ENCODE results near the gene FAHD1. TPM values are rescaled to one million over a fixed set of nuclear protein-coding genes. Genes with fewer than 3 reads are reported as not detected.

FAHD1 gene
- total and polyA plus RNA-seq, 9 of the 15 experiments (the other 6 are each of a cell fraction or from before 2014, with no cell fraction given) = 2.2 to 20.9 (median 10.7) TPM

DNA sequence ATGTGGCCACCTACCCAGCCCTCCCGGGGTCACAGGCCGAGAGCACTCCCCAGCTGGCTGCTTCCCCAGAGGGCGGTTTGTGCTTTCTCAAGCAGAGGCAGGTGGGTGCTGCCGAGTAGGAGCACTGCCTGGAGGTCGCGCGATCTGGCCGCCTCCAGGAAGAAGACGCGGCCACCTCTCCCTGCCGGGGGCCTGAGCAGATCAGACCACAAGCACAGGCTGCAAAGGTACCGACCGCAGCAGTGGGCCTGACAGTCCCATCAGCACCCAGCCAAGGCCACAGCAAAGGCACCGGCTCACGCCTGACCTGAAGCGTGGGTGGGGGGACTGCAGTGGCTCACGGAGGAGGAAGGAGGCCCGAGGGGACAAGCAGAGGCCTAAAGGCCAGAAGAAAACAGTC, 18.3 kb upstream of the FAHD1 start (continued):
- TF ChIP-seq POLR2B (IDR thresholded peaks at IDR 0.05; ENCODE audit: low read depth, partially characterized antibody) (no peak), ZNF668 (CRISPR knock-in tag; IDR thresholded peaks at IDR 0.05) (no peak)

DNA sequence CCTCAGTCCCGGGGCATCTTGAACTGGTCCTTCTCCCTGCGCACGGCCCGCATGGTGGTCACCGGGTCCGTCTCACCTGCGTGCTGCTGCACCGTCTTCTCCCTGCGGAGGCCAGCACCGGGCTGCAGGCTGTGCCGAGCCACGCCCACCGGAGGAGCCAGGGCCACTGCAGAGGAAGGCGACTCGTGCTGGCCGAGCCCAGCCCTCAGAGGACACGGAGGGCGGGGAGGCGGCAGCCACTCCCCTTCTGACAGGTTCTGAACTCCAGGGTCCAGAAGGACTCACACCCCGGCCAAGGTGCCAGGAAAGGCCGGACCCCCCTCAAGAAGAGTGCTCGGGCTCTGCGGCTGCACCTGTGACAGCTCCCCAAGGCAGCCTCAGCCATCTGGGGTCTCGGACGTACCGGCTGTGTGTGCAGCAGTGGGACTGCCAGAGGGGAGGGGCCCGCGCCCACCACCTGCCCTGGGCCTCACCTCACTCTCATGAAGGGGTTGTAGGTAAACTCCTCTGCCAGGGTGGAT, 17.7 kb upstream of the FAHD1 start:
- POLR2A ChIA-PET = no interaction called here
- Histone ChIP-seq H3K9ac (ENCODE audit: insufficient read depth in 1 of 2, low read depth in 2 of 2, low read length in 2 of 2) (0 out of 4 replicates have a peak overlapping the region, but pooled peaks of 1 of the 2 experiments have one; percentile 17), H3K4me1 (replicated peaks in 1 of 2; ENCODE audit: control insufficient read depth in 2 of 2, insufficient read depth in 2 of 2, low read length in 2 of 2) (peaks cover 0 to 20% of the 10 kb centered on the region in 2 experiments; a peak in 3 of 5 replicates), H3K9me3 (replicated peaks; ENCODE audit: control insufficient read depth, insufficient read depth, low read depth, low read length) (no peaks in the 10 kb centered on the region), H3K9me1 (ENCODE audit: control insufficient read depth, insufficient read depth, low read length) (no peaks in the 10 kb centered on the region), H3K27me3 (ENCODE audit: control insufficient read depth in 2 of 2, insufficient read depth in 2 of 2, low read length in 2 of 2) (no peaks in the 10 kb centered on the region), H2AFZ (ENCODE audit: low read depth, low read length) (no peak overlapping the region), H4K20me1 (replicated peaks; ENCODE audit: control insufficient read depth, insufficient read depth, low read length) (no peaks in the 10 kb centered on the region; the same call in 1 of the 2 replicates), H3K4me2 (ENCODE audit: insufficient read depth, low read length) (no peak overlapping the region), H3K36me3 (ENCODE audit: control insufficient read depth, insufficient read depth, low read length) (peaks cover 3% of the 10 kb centered on the region; the same call in 1 of the 3 replicates), H3K79me2 (ENCODE audit: control insufficient read depth, insufficient read depth, low read length) (no peaks in the 10 kb centered on the region), H3K4me3 (no peak overlapping the region), H3K27ac (ENCODE audit: extremely low read depth, low read depth, low read length) (no peak overlapping the region)
- intact Hi-C loops (cut with micrococcal nuclease) (no loop called here), in situ Hi-C loops (cut with MboI) (no loop called here)
- BruUV-seq (replicated peaks) = no TSS peak
- CTCF ChIA-PET (ENCODE audit: low intra/inter-chr PET ratio) = no interaction called here
- FAIRE-seq (no peak), ATAC-seq (peak; percentile 95), DNase-seq (ENCODE audit: extremely low read depth in 1 of 4, low spot score in 3 of 4) (peak; percentile 40 to 71 (median 56))
- WGBS (ENCODE audit: insufficient coverage, low coverage, missing lambda C conversion rate) = 53% methylated on average over 15 of the region's 28 CpGs
- TF ChIP-seq KLF6 (CRISPR knock-in tag; IDR thresholded peaks at IDR 0.05; ENCODE audit: borderline replicate concordance) (no peak), ZNF282 (CRISPR knock-in tag; IDR thresholded peaks at IDR 0.05) (no peak), NR4A1 (CRISPR knock-in tag; IDR thresholded peaks at IDR 0.05) (no peak), NR4A1 (tag; IDR thresholded peaks at IDR 0.05) (no peak)
- TF ChIP-seq, protein P1, sequence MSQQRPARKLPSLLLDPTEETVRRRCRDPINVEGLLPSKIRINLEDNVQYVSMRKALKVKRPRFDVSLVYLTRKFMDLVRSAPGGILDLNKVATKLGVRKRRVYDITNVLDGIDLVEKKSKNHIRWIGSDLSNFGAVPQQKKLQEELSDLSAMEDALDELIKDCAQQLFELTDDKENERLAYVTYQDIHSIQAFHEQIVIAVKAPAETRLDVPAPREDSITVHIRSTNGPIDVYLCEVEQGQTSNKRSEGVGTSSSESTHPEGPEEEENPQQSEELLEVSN (IDR thresholded peaks at IDR 0.05; ENCODE audit: borderline replicate concordance in 1 of 2, extremely low read depth in 1 of 2, insufficient read depth in 1 of 2, insufficient read length in 1 of 2, low read depth in 1 of 2, low read length in 1 of 2, poor library complexity in 1 of 2, severe bottlenecking in 1 of 2) = peak in 1 of 2 experiments; percentile 17
- TF ChIP-seq, protein P2, sequence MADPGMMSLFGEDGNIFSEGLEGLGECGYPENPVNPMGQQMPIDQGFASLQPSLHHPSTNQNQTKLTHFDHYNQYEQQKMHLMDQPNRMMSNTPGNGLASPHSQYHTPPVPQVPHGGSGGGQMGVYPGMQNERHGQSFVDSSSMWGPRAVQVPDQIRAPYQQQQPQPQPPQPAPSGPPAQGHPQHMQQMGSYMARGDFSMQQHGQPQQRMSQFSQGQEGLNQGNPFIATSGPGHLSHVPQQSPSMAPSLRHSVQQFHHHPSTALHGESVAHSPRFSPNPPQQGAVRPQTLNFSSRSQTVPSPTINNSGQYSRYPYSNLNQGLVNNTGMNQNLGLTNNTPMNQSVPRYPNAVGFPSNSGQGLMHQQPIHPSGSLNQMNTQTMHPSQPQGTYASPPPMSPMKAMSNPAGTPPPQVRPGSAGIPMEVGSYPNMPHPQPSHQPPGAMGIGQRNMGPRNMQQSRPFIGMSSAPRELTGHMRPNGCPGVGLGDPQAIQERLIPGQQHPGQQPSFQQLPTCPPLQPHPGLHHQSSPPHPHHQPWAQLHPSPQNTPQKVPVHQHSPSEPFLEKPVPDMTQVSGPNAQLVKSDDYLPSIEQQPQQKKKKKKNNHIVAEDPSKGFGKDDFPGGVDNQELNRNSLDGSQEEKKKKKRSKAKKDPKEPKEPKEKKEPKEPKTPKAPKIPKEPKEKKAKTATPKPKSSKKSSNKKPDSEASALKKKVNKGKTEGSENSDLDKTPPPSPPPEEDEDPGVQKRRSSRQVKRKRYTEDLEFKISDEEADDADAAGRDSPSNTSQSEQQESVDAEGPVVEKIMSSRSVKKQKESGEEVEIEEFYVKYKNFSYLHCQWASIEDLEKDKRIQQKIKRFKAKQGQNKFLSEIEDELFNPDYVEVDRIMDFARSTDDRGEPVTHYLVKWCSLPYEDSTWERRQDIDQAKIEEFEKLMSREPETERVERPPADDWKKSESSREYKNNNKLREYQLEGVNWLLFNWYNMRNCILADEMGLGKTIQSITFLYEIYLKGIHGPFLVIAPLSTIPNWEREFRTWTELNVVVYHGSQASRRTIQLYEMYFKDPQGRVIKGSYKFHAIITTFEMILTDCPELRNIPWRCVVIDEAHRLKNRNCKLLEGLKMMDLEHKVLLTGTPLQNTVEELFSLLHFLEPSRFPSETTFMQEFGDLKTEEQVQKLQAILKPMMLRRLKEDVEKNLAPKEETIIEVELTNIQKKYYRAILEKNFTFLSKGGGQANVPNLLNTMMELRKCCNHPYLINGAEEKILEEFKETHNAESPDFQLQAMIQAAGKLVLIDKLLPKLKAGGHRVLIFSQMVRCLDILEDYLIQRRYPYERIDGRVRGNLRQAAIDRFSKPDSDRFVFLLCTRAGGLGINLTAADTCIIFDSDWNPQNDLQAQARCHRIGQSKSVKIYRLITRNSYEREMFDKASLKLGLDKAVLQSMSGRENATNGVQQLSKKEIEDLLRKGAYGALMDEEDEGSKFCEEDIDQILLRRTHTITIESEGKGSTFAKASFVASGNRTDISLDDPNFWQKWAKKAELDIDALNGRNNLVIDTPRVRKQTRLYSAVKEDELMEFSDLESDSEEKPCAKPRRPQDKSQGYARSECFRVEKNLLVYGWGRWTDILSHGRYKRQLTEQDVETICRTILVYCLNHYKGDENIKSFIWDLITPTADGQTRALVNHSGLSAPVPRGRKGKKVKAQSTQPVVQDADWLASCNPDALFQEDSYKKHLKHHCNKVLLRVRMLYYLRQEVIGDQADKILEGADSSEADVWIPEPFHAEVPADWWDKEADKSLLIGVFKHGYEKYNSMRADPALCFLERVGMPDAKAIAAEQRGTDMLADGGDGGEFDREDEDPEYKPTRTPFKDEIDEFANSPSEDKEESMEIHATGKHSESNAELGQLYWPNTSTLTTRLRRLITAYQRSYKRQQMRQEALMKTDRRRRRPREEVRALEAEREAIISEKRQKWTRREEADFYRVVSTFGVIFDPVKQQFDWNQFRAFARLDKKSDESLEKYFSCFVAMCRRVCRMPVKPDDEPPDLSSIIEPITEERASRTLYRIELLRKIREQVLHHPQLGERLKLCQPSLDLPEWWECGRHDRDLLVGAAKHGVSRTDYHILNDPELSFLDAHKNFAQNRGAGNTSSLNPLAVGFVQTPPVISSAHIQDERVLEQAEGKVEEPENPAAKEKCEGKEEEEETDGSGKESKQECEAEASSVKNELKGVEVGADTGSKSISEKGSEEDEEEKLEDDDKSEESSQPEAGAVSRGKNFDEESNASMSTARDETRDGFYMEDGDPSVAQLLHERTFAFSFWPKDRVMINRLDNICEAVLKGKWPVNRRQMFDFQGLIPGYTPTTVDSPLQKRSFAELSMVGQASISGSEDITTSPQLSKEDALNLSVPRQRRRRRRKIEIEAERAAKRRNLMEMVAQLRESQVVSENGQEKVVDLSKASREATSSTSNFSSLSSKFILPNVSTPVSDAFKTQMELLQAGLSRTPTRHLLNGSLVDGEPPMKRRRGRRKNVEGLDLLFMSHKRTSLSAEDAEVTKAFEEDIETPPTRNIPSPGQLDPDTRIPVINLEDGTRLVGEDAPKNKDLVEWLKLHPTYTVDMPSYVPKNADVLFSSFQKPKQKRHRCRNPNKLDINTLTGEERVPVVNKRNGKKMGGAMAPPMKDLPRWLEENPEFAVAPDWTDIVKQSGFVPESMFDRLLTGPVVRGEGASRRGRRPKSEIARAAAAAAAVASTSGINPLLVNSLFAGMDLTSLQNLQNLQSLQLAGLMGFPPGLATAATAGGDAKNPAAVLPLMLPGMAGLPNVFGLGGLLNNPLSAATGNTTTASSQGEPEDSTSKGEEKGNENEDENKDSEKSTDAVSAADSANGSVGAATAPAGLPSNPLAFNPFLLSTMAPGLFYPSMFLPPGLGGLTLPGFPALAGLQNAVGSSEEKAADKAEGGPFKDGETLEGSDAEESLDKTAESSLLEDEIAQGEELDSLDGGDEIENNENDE (IDR thresholded peaks at IDR 0.05; ENCODE audit: low read depth, low read length) = no peak

Data from K562 (cell line).